Measurements from ENCODE around the gene ATXN2. TPM values are rescaled to one million over a fixed set of nuclear protein-coding genes. Genes with fewer than 3 reads are reported as not detected.

Gene ATXN2
- total RNA-seq, 1 donor from 2014 or later: 14.2 TPM

DNA sequence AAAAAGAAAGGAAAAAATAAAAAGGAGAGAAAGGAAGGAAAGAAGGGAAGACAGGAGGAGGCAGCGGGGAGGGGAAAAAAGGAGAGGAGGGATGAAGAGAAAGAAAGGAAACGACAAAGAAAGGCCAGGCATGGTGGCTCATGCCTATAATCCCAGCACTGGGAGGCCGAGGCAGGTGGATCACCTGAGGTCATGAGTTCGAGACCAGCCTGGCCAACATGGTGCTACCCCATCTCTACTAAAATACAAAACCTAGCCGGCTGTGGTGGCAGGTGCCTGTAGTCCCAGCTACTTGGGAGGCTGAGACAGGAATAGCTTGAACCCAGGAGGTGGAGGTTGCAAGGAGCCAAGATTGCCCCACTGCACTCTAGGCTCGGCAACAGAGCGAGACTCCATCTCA, 18.4 kb downstream of the ATXN2 start:
- H3K4me3 ChIP-seq (ENCODE audit: low read depth, low read length): no peak overlapping the region
- DNase-seq (ENCODE audit: low read depth): no peak
- no peak for TF ChIP-seq CTCF (conservative IDR thresholded peaks at IDR 0.05; ENCODE audit: low read depth, low read length)

DNA sequence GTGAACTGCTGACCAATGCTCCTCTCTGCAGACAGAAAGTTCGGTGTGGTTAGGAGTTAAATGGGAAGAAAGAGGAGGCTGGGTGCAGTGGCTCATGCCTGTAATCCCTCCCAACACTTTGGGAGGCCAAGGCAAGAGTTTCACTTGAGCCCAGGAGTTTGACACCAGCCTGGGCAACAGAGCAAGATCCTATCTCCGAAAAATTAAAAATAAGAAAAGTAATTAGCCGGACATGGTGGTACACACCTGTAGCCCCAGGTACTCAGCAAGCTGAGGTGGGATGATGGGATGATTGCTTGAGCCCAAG, 19.0 kb downstream of the ATXN2 start:
- no peak for TF ChIP-seq CTCF (conservative IDR thresholded peaks at IDR 0.05; ENCODE audit: low read depth, low read length)
- no peak overlapping the region for H3K4me3 ChIP-seq (ENCODE audit: low read depth, low read length)
- no peak for DNase-seq (ENCODE audit: low read depth)

GRCh38 chr12:111578971-111579340, 20.2 kb downstream of the ATXN2 start:
- no peak overlapping the region for H3K4me3 ChIP-seq (ENCODE audit: low read depth, low read length)
- no peak for DNase-seq (ENCODE audit: low read depth)
- no peak for TF ChIP-seq CTCF (conservative IDR thresholded peaks at IDR 0.05; ENCODE audit: low read depth, low read length)

- TF ChIP-seq CTCF (conservative IDR thresholded peaks at IDR 0.05; ENCODE audit: low read depth, low read length): no peak
- H3K4me3 ChIP-seq (ENCODE audit: low read depth, low read length): no peak overlapping the region
- DNase-seq (ENCODE audit: low read depth): no peak
These were observed 20.7 kb downstream of the ATXN2 start for GRCh38 chr12:111578276-111578970.

DNA sequence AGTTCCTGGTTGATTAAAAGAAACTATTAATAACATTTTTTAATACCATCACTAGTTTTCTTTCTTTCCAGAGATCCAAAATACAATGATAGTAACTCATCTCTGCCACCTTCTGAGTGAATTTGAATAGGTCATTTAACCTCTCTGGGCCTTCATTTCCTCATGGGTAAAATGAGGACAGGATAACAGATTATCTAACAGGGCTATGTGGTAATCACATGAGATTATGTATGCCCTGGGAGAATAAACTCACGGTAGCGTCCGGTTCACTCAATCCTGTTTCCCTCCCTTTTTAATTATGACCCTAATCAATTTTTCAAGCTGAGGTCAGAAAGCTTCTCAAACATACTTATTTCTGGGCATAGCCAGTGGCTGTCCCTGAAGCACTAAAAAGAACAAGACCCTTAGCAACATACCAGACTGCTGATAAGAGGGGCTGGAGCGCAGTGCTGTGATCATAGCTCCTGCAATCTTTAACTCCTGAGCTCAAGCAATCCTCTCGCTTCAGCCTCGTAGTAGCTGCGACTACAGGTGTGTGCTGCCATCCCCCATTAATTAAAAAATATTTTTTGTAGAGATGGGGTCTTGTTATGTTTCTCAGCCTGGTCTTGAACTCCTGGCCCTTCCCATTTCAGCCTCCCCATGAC, 24.2 kb downstream of the ATXN2 start:
- no peak for DNase-seq (ENCODE audit: low read depth)
- no peak overlapping the region for H3K4me3 ChIP-seq (ENCODE audit: low read depth, low read length)
- no peak for TF ChIP-seq CTCF (conservative IDR thresholded peaks at IDR 0.05; ENCODE audit: low read depth, low read length)

DNA sequence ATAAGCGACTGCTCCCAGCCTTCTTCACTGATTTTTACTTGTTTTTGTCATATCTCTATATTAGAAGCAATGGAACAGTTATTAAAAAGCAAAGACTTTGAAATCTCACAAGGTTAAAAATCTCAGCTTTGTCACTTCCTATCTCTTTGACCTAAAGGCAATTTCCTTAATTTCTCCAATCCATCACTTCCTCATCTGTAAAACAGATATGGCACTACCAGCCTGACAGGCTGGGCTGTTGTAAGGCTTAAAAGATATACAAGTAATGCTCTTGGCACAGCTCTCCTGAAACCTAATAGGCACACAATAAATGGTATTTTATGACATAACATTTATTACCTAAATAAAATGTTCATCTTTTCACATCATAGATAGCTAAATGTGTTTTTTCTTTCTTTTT, 25.6 kb downstream of the ATXN2 start:
- TF ChIP-seq CTCF (conservative IDR thresholded peaks at IDR 0.05; ENCODE audit: low read depth, low read length): no peak

More for the DNA sequence above, 25.6 kb downstream of the ATXN2 start:
- H3K4me3 ChIP-seq (ENCODE audit: low read depth, low read length): no peak overlapping the region
- DNase-seq (ENCODE audit: low read depth): no peak

Measured in epithelial cell of proximal tubule (primary cell).